Osteocyte (in vitro differentiated cells): ENCODE data around the gene C2orf15. TPM values are rescaled to one million over a fixed set of nuclear protein-coding genes. Genes with fewer than 3 reads are reported as not detected.
A peak's percentile ranks its signal among the peaks of the same experiment; 100 is the strongest.

ENCODE experiments used
- DNase-seq: peaks from one replicate; pipeline ENCODE4 v3.0.0; 2021; ENCODE audit warnings: mixed read lengths; ENCODE audit not compliant: unreplicated experiment; ENCODE audit errors: extremely low spot score
- H3K27ac Mint-ChIP-seq: one replicate; pipeline ENCODE4 v1.8.0; 2021; ENCODE audit warnings: mild to moderate bottlenecking, mixed read lengths; ENCODE audit not compliant: unreplicated experiment
- H3K27me3 Mint-ChIP-seq: one replicate; pipeline ENCODE4 v1.8.0; 2021; ENCODE audit warnings: mixed read lengths; ENCODE audit not compliant: unreplicated experiment
- H3K36me3 Mint-ChIP-seq: one replicate; pipeline ENCODE4 v1.8.0; 2021; ENCODE audit warnings: mixed read lengths; ENCODE audit not compliant: unreplicated experiment
- H3K4me1 Mint-ChIP-seq: one replicate; pipeline ENCODE4 v1.8.0; 2021; ENCODE audit warnings: mixed read lengths; ENCODE audit not compliant: unreplicated experiment
- H3K4me3 Mint-ChIP-seq: one replicate; pipeline ENCODE4 v1.8.0; 2021; ENCODE audit warnings: mild to moderate bottlenecking, moderate library complexity, mixed read lengths; ENCODE audit not compliant: unreplicated experiment
- H3K9me3 Mint-ChIP-seq: one replicate; pipeline ENCODE4 v1.8.0; 2021; ENCODE audit warnings: mixed read lengths; ENCODE audit not compliant: unreplicated experiment
- CTCF ChIP-seq: fragments of 200-600 bp; sonication (generic); IDR thresholded peaks from 2 replicates; pipeline ENCODE4 v1.5.0; 2021; ENCODE audit warnings: antibody characterized with exemption, mild to moderate bottlenecking, moderate library complexity
- total RNA-seq: library from RNA; stranded (reverse); gene quantifications from 2 replicates; pipeline ENCODE4 v1.2.1, GENCODE V29; 2021

Gene C2orf15
- total RNA-seq, 1 donor from 2014 or later: not detected

GRCh38 chr2:99169534-99169933, 28.0 kb downstream of the C2orf15 start:
- TF ChIP-seq CTCF: no peak
- H3K4me3 Mint-ChIP-seq: no peak overlapping the region

DNA sequence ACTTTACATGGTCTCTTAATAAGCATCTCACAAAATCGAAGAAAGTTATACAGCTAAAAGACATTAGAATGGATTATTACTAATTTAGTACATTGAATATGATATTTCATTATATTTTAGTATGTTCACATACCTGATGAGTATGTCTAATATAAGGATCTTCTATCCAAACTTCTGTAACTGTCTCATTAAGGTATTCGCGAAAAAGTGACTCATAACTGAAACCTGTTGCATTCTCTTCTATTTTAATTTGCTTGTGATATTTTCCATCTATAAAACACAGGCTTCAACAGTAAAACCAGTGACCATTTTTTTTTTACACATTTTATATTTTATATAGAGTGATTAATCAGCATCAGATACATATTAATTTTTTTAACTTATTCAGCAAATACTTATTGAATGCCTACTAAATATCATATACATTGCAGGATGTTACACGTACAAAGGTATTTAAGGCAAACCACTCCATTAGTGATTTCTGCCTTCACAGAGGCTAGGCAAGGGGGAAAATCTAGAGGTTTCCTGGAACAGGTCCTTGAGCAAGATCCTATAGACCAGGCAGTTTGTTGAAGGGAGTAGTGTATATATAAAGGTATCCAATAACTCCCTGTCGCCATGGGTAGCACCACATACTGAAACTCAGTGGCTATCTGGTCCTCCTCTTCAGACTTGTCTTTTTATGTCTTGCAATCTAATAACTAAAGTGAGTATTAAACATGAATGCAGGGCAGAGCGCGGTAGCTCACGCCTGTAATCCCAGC, 30.1 kb downstream of the C2orf15 start:
- Mint-ChIP-seq H3K4me3 (no peak overlapping the region), H3K36me3 (peaks cover 30% of the 10 kb centered on the region), H3K9me3 (no peaks in the 10 kb centered on the region), H3K27me3 (no peaks in the 10 kb centered on the region), H3K4me1 (no peaks in the 10 kb centered on the region), H3K27ac (no peak overlapping the region)
- no peak for TF ChIP-seq CTCF
- DNase-seq: no peak

More at GRCh38 chr2:99169534-99169933, 28.0 kb downstream of the C2orf15 start:
- Mint-ChIP-seq H3K27ac (no peak overlapping the region), H3K4me1 (no peaks in the 10 kb centered on the region), H3K36me3 (peaks cover 33% of the 10 kb centered on the region), H3K9me3 (no peaks in the 10 kb centered on the region), H3K27me3 (no peaks in the 10 kb centered on the region)
- no peak for DNase-seq

GRCh38 chr2:99180755-99181623, 39.5 kb downstream of the C2orf15 start, which contains the start of the genes MITD1 and MRPL30:
Gene MITD1, minus strand, starts transcription at chr2:99181058. Its CDS starts 77 bp downstream, at chr2:99180981.
Gene MRPL30, plus strand, starts transcription at chr2:99181184. Its CDS starts 5,020 bp downstream, at chr2:99186204.
- Mint-ChIP-seq H3K36me3 (peaks cover 5% of the 10 kb centered on the region), H3K4me3 (peak within 1 kb of the TSS; percentile 98), H3K9me3 (no peaks in the 10 kb centered on the region), H3K27ac (peak within 1 kb of the TSS; percentile 96), H3K4me1 (peaks cover 34% of the 10 kb centered on the region), H3K27me3 (no peaks in the 10 kb centered on the region)
- DNase-seq: peak; percentile 96
- TF ChIP-seq CTCF: no peak

- Mint-ChIP-seq H3K27me3 (no peaks in the 10 kb centered on the region), H3K4me1 (peaks cover 34% of the 10 kb centered on the region), H3K4me3 (peak overlapping the region; percentile 98), H3K27ac (peak overlapping the region; percentile 96), H3K36me3 (peaks cover 5% of the 10 kb centered on the region), H3K9me3 (no peaks in the 10 kb centered on the region)
- no peak for DNase-seq
- TF ChIP-seq CTCF: no peak
Observed at GRCh38 chr2:99181624-99182000, 40.1 kb downstream of the C2orf15 start.

DNA sequence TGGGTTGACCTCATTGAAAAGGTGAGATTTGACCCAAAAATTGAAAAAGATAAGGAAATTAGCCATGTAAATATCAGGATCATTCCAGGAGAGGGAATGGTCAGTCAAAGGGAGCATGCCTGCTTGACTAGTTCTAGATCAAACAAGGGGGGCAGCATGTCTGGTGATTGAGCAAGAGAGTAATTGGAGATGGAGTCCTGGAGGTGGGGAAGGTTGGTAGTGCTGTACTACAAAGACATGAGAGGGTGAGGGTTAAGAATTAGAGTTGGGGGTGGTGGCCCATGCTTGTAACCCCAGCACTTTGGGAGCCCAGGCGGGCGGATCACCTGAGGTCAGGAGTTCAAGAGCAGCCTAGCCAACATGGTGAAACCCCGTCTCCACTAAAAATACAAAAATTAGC, 41.5 kb downstream of the C2orf15 start:
- Mint-ChIP-seq H3K27ac (no peak overlapping the region), H3K4me3 (no peak overlapping the region), H3K4me1 (peaks cover 34% of the 10 kb centered on the region), H3K27me3 (no peaks in the 10 kb centered on the region), H3K36me3 (peaks cover 1% of the 10 kb centered on the region), H3K9me3 (no peaks in the 10 kb centered on the region)
- no peak for TF ChIP-seq CTCF
- no peak for DNase-seq
